CD4-positive, alpha-beta T cell treated with Interleukin-6 for 4 hours (primary cell): ENCODE measurements around the gene TRIM23.

Source experiments
- DNase-seq: peaks from one replicate; pipeline ENCODE4 v3.0.0-alpha.2; 2020; ENCODE audit warnings: mixed read lengths

The TRIM23 gene

DNA sequence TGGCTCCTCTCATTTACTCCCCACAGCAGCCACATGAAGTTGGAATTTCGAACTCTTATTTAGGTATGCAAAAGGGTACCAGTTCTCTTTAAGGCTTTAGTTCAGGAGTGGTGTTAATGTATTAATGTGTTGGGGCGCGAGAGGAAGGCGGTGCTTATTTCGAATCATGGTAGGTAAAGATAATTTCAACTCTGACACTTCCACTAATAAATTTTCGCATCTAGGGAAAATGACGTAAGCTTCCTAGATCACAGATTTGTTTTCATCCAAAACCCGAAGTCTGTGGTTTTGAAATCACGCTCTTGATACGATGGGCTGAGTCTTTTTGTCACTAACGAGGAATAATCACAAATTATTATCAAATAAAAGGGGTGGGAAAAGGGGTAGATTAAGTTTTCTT is 60.4 kb downstream of the TRIM23 start:
- no peak for DNase-seq

- DNase-seq = peak; percentile 94
These were observed 61.1 kb downstream of the TRIM23 start, which contains the start of the genes CENPK and PPWD1 for GRCh38 chr5:65562731-65563701. Gene CENPK (minus strand): TSS chr5:65563168. CDS start chr5:65554907, 8,261 bp downstream. Gene PPWD1 (plus strand): TSS chr5:65563296. CDS start chr5:65563311, 15 bp downstream.

DNA sequence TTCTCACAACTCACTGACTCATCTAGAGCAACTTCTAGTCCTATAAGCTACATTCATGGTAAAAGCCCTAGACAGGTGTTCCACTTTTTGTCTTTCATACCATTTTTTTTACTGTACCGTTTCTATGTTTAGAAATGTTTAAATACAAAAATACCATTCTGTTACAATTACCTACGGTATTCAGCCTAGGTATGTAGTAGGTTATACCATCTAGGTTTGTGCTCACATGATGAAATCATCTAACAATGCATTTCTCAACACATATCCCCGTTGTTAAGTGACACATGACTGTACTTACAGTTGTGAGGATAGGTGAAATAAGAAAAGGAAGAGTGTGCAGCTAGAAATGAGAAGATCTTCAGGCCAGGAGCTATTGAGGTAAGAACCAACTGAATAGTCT is 67.4 kb downstream of the TRIM23 start:
- no peak for DNase-seq

DNA sequence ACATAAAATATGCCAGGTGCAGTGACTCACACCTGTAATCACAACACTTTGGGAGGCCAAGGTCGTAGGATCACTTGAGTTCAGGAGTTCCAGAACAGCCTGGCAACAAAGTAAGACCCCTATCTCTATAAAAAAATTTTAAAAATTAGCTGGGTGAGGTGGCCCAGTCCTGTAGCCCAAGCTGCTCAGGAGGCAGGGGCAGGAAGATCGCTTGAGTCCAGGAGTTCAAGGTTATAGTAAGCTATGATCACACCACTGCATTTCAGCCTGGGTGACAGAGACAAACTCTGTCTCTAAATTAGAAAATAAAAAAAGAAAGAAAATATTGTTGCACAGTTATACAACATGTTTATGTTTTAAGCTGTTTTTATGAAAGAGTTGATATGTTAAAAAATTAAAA is 68.0 kb downstream of the TRIM23 start:
- DNase-seq = no peak

GRCh38 chr5:65555287-65555686 is 68.8 kb downstream of the TRIM23 start:
- DNase-seq = no peak

- DNase-seq = no peak
These were observed 70.2 kb downstream of the TRIM23 start for GRCh38 chr5:65553941-65554340.

DNA sequence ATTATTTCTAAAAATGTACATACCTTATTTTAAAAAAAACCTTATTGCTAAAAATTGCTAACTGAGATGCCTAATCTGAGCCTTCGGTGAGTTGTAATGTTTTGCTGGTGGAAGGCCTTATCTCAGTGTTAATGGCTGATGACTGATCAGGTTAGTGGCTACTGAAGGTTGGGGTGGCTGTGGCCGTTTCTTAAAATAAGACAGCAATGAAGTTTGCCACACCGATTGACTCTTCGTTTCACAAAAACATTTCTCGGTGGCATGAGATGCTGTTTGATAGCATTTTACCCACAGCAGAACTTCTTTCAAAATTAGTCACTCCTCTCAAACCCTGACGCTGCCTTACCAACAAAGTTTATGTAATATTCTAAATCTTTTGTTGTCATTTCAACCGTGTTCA is 75.9 kb downstream of the TRIM23 start:
- no peak for DNase-seq

DNA sequence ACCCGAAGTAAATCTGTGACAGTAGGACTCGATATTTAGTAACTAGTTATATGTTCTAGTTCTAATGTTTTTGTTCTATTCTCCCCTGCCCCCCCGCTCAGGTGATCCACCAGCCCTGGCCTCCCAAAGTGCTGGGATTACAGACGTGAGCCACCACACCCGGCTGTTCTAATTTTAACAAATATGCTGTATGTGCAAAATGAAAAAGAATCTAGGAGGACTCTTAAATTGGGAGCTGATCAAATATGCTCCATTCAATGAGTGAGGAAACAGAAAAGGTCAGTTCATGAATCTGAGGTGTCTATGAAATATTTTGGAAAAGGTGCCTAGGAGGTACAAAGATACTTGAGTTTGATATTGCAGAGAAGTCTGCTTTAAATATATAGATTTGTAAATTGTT is 78.0 kb downstream of the TRIM23 start:
- no peak for DNase-seq

DNA sequence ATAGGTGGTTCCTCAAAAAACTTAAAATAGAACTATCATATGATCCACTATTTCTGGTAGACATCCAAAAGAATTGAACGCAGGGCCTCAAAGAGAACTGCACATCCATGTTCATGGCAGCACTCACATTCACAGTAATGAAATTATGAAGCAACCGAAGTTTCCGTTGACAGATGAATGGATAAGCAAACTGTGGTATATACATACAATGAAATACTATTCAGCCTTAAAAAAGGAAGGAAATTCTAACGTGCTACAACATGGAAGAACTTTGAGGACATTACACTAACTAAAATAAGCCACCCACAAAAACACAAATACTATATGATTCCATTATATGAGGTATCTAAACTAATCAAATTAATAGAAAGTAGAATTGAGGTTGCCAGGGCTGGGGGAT is 79.7 kb downstream of the TRIM23 start:
- DNase-seq = no peak

- DNase-seq = no peak
These were observed 84.3 kb downstream of the TRIM23 start for GRCh38 chr5:65539827-65540226.
